Activated naive CD4-positive, alpha-beta T cell treated with anti-CD3 and anti-CD28 coated beads, Interleukin-2, amount 50 U/mL, for 24 hours (primary cell): ENCODE data around the gene HOXD9.

Experiments
- H3K27ac Mint-ChIP-seq: one replicate; pipeline ENCODE4 v1.8.0; 2021; ENCODE audit warnings: mild to moderate bottlenecking, mixed read lengths
- H3K27me3 Mint-ChIP-seq: one replicate; pipeline ENCODE4 v1.8.0; 2021; ENCODE audit warnings: mixed read lengths
- H3K36me3 Mint-ChIP-seq: one replicate; pipeline ENCODE4 v1.8.0; 2021; ENCODE audit warnings: mixed read lengths
- H3K4me1 Mint-ChIP-seq: one replicate; pipeline ENCODE4 v1.8.0; 2021; ENCODE audit warnings: mixed read lengths
- H3K4me3 Mint-ChIP-seq: one replicate; pipeline ENCODE4 v1.8.0; 2021; ENCODE audit warnings: mild to moderate bottlenecking, mixed read lengths
- H3K9me3 Mint-ChIP-seq: one replicate; pipeline ENCODE4 v1.8.0; 2021; ENCODE audit warnings: mixed read lengths

HOXD9 gene

DNA sequence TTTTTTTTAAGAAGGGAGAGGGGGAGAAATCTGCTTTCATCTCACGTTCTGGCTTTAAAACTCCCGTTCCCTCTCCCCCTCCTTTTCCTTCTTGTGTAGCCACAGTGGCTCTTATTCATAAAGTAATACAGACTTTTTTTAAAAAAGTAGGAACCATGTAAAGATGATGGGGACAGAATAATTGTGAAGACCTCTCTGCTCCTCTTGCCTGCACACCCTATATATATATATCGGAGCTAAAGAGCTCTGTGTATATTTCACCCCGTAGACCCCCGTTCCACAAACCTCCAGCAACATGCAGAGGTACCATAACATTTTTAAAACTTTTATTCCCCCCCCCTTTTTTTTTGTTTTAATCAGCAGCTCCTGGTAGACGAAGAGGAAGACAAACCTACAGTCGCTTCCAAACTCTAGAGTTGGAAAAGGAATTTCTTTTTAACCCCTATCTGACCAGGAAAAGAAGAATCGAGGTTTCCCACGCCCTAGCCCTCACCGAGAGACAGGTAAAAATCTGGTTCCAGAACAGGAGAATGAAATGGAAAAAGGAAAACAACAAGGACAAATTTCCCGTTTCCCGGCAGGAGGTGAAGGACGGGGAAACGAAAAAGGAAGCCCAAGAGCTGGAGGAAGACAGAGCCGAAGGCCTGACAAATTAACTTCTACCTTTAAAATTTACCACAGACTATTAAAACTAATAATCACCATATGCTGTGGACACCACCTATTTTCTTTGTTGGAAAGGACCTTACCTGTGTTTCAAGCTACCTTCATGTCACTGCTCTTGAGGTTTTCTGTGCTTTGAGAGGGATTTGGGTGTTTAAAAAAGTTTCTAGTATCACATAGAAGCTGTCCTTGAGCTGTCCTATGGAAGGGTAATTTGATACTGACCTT lies 8.7 kb downstream of the HOXD9 start:
- H3K4me3 Mint-ChIP-seq, result peak overlapping the region; percentile 62
- peaks cover 42% of the 10 kb centered on the region for H3K4me1 Mint-ChIP-seq
- peak overlapping the region; percentile 70 for H3K27ac Mint-ChIP-seq
- peaks cover 6% of the 10 kb centered on the region for H3K36me3 Mint-ChIP-seq
- peaks cover 71% of the 10 kb centered on the region for H3K27me3 Mint-ChIP-seq
- H3K9me3 Mint-ChIP-seq, result no peaks in the 10 kb centered on the region

DNA sequence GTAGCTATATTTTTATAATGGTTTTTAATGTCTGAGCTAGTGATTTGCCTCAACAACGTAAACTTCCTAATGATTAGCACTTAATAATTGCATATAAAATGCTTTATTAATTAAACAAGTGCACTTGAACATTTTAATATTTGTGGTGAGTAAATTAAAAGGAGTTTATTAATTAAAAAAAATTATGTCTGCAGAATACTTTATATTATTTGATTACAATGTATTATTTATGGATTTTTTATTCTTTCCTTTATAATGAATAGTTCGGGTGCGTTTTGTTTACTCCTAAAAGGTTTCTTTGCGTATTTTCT lies 9.3 kb downstream of the HOXD9 start:
- peaks cover 68% of the 10 kb centered on the region for H3K27me3 Mint-ChIP-seq
- H3K4me1 Mint-ChIP-seq, result peaks cover 42% of the 10 kb centered on the region
- no peaks in the 10 kb centered on the region for H3K9me3 Mint-ChIP-seq
- H3K36me3 Mint-ChIP-seq, result peaks cover 6% of the 10 kb centered on the region
- peak overlapping the region; percentile 75 for H3K4me3 Mint-ChIP-seq
- no peak overlapping the region for H3K27ac Mint-ChIP-seq

GRCh38 chr2:176132205-176133171 lies 10.0 kb downstream of the HOXD9 start:
- Mint-ChIP-seq H3K27ac (peak overlapping the region; percentile 42), H3K9me3 (peaks cover under 1% of the 10 kb centered on the region), H3K36me3 (peaks cover 6% of the 10 kb centered on the region), H3K4me1 (peaks cover 46% of the 10 kb centered on the region), H3K4me3 (peak overlapping the region; percentile 75), H3K27me3 (peaks cover 65% of the 10 kb centered on the region)

DNA sequence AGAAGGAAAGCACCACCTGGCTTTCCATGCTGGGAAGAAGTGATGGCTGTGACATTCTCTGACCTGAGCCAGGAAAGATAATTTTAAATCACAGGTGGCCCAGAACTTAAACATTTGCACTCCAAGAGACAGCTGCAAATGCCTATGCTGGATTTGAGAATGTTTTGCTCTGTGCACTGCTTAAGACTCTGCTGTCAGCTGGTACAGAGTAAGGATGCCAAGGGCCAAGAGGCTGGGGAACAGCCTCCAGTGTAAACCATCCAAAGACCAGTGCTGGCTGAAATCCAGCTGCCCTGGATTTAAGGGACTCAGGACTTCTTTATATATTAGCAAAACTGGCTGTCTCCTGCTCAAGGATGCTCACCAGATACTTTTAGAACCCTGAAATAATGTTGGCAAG lies 10.9 kb downstream of the HOXD9 start:
- Mint-ChIP-seq H3K9me3 (peaks cover 5% of the 10 kb centered on the region), H3K27ac (no peak overlapping the region), H3K36me3 (peaks cover 6% of the 10 kb centered on the region), H3K27me3 (peaks cover 66% of the 10 kb centered on the region), H3K4me1 (peaks cover 38% of the 10 kb centered on the region), H3K4me3 (no peak overlapping the region)

DNA sequence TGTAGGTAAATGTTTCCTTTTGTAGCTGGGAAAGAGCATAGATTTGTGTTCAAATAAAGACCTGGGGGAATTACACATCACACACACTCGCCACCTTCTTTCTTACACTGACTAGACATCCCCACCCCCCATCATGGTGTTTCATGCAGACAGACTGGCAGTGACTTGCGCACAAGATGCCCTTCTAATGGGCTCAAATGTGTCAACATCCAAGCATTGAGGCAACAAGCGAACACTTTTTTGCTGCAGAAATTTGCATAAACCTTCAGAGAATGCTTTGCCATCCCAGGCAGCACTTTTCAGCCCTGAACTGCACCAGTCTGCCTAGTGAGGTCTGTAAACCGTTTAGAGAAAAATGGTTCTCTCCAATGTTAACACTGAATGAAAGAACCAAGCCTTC lies 11.5 kb downstream of the HOXD9 start:
- H3K27ac Mint-ChIP-seq, result no peak overlapping the region
- H3K27me3 Mint-ChIP-seq, result peaks cover 67% of the 10 kb centered on the region
- no peak overlapping the region for H3K4me3 Mint-ChIP-seq
- peaks cover 6% of the 10 kb centered on the region for H3K36me3 Mint-ChIP-seq
- H3K4me1 Mint-ChIP-seq, result peaks cover 37% of the 10 kb centered on the region
- peaks cover 9% of the 10 kb centered on the region for H3K9me3 Mint-ChIP-seq

GRCh38 chr2:176135035-176135440 lies 12.5 kb downstream of the HOXD9 start:
- Mint-ChIP-seq H3K9me3 (peaks cover 9% of the 10 kb centered on the region), H3K27ac (no peak overlapping the region), H3K36me3 (peaks cover 6% of the 10 kb centered on the region), H3K4me1 (peaks cover 39% of the 10 kb centered on the region), H3K27me3 (peaks cover 72% of the 10 kb centered on the region), H3K4me3 (no peak overlapping the region)

DNA sequence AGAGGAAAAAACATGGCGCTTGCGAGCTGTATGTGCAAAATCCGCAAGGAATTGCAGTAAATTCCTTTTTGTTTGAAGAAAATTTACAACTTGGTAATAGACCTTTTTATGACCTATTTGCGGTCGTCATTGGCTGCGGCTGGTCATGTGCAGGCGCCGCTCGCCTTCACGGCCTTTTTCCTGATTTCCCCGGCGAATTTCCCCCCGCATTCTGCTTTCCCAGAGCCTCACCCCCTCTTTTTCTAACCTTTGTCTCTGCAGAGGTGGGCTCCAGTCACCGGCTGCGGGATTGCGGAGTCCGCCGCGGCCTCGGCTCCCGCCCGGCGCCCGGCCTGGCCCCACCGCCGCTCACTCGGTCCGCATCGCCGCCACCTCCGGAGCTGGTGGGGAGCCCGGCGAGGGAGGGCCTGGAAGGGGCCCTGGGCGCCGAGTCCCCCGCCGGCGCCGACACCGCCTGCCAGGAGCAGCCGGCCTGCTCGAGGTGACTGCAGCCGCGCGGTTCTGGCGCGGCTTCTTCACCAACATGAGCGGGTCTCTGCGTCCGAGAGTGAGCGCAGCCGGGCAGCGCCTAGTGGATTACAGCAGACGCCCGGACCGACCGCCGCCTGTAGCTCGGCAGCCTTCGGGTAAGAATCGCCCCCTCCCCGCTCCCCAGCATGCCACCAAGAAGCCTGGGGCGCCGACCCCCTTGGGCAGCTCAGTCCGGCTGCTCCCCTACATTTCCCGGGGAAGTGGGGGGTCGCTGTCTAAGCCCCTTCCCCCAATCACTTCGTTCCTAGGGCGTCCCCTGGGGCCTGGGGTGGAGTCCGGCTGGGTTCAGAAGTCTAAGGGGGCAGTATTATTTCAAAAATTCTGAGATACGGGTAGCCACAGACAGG lies 14.1 kb downstream of the HOXD9 start:
- no peak overlapping the region for H3K4me3 Mint-ChIP-seq
- H3K27me3 Mint-ChIP-seq, result peaks cover 70% of the 10 kb centered on the region
- H3K4me1 Mint-ChIP-seq, result peaks cover 31% of the 10 kb centered on the region
- peaks cover 9% of the 10 kb centered on the region for H3K9me3 Mint-ChIP-seq
- H3K27ac Mint-ChIP-seq, result no peak overlapping the region
- peaks cover 6% of the 10 kb centered on the region for H3K36me3 Mint-ChIP-seq

GRCh38 chr2:176137252-176137580 lies 14.7 kb downstream of the HOXD9 start:
- H3K9me3 Mint-ChIP-seq, result peaks cover 9% of the 10 kb centered on the region
- H3K27me3 Mint-ChIP-seq, result peaks cover 69% of the 10 kb centered on the region
- peaks cover 27% of the 10 kb centered on the region for H3K4me1 Mint-ChIP-seq
- no peak overlapping the region for H3K4me3 Mint-ChIP-seq
- H3K27ac Mint-ChIP-seq, result no peak overlapping the region
- H3K36me3 Mint-ChIP-seq, result peaks cover 6% of the 10 kb centered on the region

DNA sequence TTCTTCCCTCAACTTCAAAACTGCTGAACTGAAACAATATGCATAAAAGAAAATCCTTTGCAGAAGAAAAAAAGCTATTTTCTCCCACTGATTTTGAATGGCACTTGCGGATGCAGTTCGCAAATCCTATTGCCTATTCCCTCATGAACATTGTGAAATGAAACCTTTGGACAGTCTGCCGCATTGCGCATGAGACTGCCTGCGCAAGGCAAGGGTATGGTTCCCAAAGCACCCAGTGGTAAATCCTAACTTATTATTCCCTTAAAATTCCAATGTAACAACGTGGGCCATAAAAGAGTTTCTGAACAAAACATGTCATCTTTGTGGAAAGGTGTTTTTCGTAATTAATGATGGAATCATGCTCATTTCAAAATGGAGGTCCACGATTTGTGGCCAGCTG lies 15.4 kb downstream of the HOXD9 start:
- no peak overlapping the region for H3K4me3 Mint-ChIP-seq
- H3K4me1 Mint-ChIP-seq, result peaks cover 23% of the 10 kb centered on the region
- H3K27me3 Mint-ChIP-seq, result peaks cover 65% of the 10 kb centered on the region
- peaks cover 6% of the 10 kb centered on the region for H3K36me3 Mint-ChIP-seq
- H3K9me3 Mint-ChIP-seq, result peaks cover 9% of the 10 kb centered on the region
- H3K27ac Mint-ChIP-seq, result no peak overlapping the region

DNA sequence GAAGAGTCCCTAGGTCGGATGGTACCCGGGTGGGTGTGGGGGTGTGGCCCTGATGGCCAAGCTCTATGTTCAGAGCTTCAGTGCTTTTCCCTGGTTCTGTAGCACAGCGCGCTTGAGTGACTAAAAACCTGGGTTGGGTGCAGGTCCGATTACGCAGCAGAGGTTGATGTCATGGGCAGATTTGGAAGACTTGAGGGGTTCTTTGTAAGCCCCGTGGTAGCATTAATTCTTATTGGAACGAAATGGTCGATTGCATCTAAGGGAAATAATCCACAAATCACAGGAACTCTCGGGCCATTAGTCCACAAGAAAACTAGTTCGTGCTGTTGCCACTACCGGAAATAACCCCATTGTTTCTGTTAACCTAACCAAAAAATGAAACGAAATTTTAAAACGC lies 16.0 kb downstream of the HOXD9 start:
- peaks cover 9% of the 10 kb centered on the region for H3K9me3 Mint-ChIP-seq
- no peak overlapping the region for H3K27ac Mint-ChIP-seq
- H3K4me3 Mint-ChIP-seq, result no peak overlapping the region
- peaks cover 23% of the 10 kb centered on the region for H3K4me1 Mint-ChIP-seq
- peaks cover 66% of the 10 kb centered on the region for H3K27me3 Mint-ChIP-seq
- H3K36me3 Mint-ChIP-seq, result peaks cover 5% of the 10 kb centered on the region

- H3K36me3 Mint-ChIP-seq, result peaks cover 5% of the 10 kb centered on the region
- H3K4me3 Mint-ChIP-seq, result no peak overlapping the region
- no peak overlapping the region for H3K27ac Mint-ChIP-seq
- peaks cover 9% of the 10 kb centered on the region for H3K9me3 Mint-ChIP-seq
- peaks cover 64% of the 10 kb centered on the region for H3K27me3 Mint-ChIP-seq
- peaks cover 23% of the 10 kb centered on the region for H3K4me1 Mint-ChIP-seq
These were observed 16.6 kb downstream of the HOXD9 start for GRCh38 chr2:176138923-176139660.

GRCh38 chr2:176139661-176140512 lies 17.4 kb downstream of the HOXD9 start:
- no peak overlapping the region for H3K27ac Mint-ChIP-seq
- peaks cover 9% of the 10 kb centered on the region for H3K9me3 Mint-ChIP-seq
- H3K36me3 Mint-ChIP-seq, result peaks cover 5% of the 10 kb centered on the region
- H3K27me3 Mint-ChIP-seq, result peaks cover 63% of the 10 kb centered on the region
- no peak overlapping the region for H3K4me3 Mint-ChIP-seq
- peaks cover 23% of the 10 kb centered on the region for H3K4me1 Mint-ChIP-seq

GRCh38 chr2:176140513-176141317 lies 18.2 kb downstream of the HOXD9 start:
- Mint-ChIP-seq H3K27ac (no peak overlapping the region), H3K9me3 (peaks cover 9% of the 10 kb centered on the region), H3K4me3 (peak overlapping the region; percentile 1)

More at GRCh38 chr2:176140513-176141317, 18.2 kb downstream of the HOXD9 start:
- Mint-ChIP-seq H3K27me3 (peaks cover 60% of the 10 kb centered on the region), H3K4me1 (peaks cover 18% of the 10 kb centered on the region), H3K36me3 (peaks cover under 1% of the 10 kb centered on the region)
